Measurements from ENCODE around the gene NOP9.

GRCh38 chr14:24273422-24273998 lies 26.1 kb upstream of the NOP9 start:
- no peak for TF ChIP-seq GATA2 (IDR thresholded peaks at IDR 0.05; ENCODE audit: low read depth, low read length)
- no peak for TF ChIP-seq GATA3 (IDR thresholded peaks at IDR 0.05; ENCODE audit: low read depth, low read length)
